SU-DHL-6 (cell line): Measurements from ENCODE around the gene IGFBP6.

ENCODE experiments used
- H2AFZ ChIP-seq: fragments of 200-600 bp; sonication (generic); 2 replicates; pipeline ENCODE4 v1.6.1; 2014; ENCODE audit warnings: low read depth, mild to moderate bottlenecking, moderate library complexity, mixed read lengths, antibody characterized with exemption, low read length; ENCODE audit not compliant: severe bottlenecking
- H3F3A ChIP-seq: fragments of 200-600 bp; shearing (Covaris generic); 2 replicates; pipeline ENCODE4 v1.6.0; 2016; ENCODE audit warnings: antibody characterized with exemption, mild to moderate bottlenecking; ENCODE audit not compliant: insufficient read depth
- H3K27ac ChIP-seq: fragments of 200-600 bp; sonication (generic); 2 replicates; pipeline ENCODE4 v1.5.1; 2016; ENCODE audit warnings: low read depth, mild to moderate bottlenecking, low read length, moderate library complexity, mixed read lengths
- H3K27me3 ChIP-seq: fragments of 200-600 bp; sonication (generic), shearing (Covaris generic); 2 replicates; pipeline ENCODE4 v1.6.0; 2014; ENCODE audit warnings: mild to moderate bottlenecking, low read length
- H3K36me3 ChIP-seq: fragments of 200-600 bp; sonication (generic); 2 replicates; pipeline ENCODE4 v1.6.1; 2014; ENCODE audit warnings: mild to moderate bottlenecking, low read length, mixed read lengths
- H3K4me2 ChIP-seq: fragments of 300-600, 200-600 bp; shearing (Covaris generic), sonication (generic); 2 replicates; pipeline ENCODE4 v1.6.0; 2014; ENCODE audit warnings: low read length, low read depth, mild to moderate bottlenecking; ENCODE audit not compliant: poor library complexity, severe bottlenecking
- H3K4me3 ChIP-seq: fragments of 200-600 bp; sonication (generic); 2 replicates; pipeline ENCODE4 v1.5.1; 2014; ENCODE audit warnings: antibody characterized with exemption, low read length, mild to moderate bottlenecking, mixed read lengths; ENCODE audit not compliant: insufficient read depth, poor library complexity, severe bottlenecking
- H3K79me2 ChIP-seq: fragments of 200-600 bp; sonication (generic); 2 replicates; pipeline ENCODE4 v1.6.1; 2014; ENCODE audit warnings: mild to moderate bottlenecking, low read length, moderate library complexity; ENCODE audit not compliant: insufficient read depth
- H3K9ac ChIP-seq: fragments of 200-600 bp; sonication (generic); 2 replicates; pipeline ENCODE4 v1.7.0; 2014; ENCODE audit warnings: mild to moderate bottlenecking, low read length
- H3K9me2 ChIP-seq: fragments of 200-600 bp; sonication (generic); replicated peaks from 2 replicates; pipeline ENCODE4 v1.6.1; 2014; ENCODE audit warnings: low read length; ENCODE audit not compliant: insufficient read depth
- H3K9me3 ChIP-seq: fragments of 200-600 bp; sonication (generic); 2 replicates; pipeline ENCODE4 v1.6.1; 2014; ENCODE audit warnings: low read length, mixed read lengths; ENCODE audit not compliant: insufficient read depth
- H4K20me1 ChIP-seq: fragments of 200-600 bp; sonication (generic); 2 replicates; pipeline ENCODE4 v1.6.1; 2014; ENCODE audit warnings: low read depth, mild to moderate bottlenecking, antibody characterized with exemption, low read length, moderate library complexity, mixed read lengths
- CTCF ChIP-seq: fragments of 200-600 bp; sonication (generic); IDR thresholded peaks from one replicate; pipeline ENCODE4 v1.5.1; 2017; ENCODE audit warnings: antibody characterized with exemption, mild to moderate bottlenecking, low read length, moderate library complexity; ENCODE audit not compliant: insufficient read depth, poor library complexity, severe bottlenecking
- EZH2phosphoT487 ChIP-seq: fragments of 200-600 bp; sonication (generic), shearing (Covaris generic); conservative IDR thresholded peaks from 2 replicates; pipeline ENCODE4 v1.6.1; 2018; ENCODE audit warnings: mild to moderate bottlenecking, antibody characterized with exemption, low read length, moderate library complexity, mixed read lengths

Gene IGFBP6

GRCh38 chr12:53115112-53115890 lies 17.8 kb downstream of the IGFBP6 start:
- Histone ChIP-seq H3K79me2 (no peaks in the 10 kb centered on the region), H4K20me1 (no peaks in the 10 kb centered on the region), H3K4me3 (no peak overlapping the region), H3F3A (no peaks in the 10 kb centered on the region), H3K9me3 (no peaks in the 10 kb centered on the region), H3K27me3 (no peaks in the 10 kb centered on the region), H3K36me3 (no peaks in the 10 kb centered on the region), H3K27ac (no peak overlapping the region), H3K9me2 (no peaks in the 10 kb centered on the region), H2AFZ (no peak overlapping the region), H3K4me2 (no peak overlapping the region), H3K9ac (no peak overlapping the region)
- TF ChIP-seq EZH2phosphoT487: no peak
- no peak for TF ChIP-seq CTCF

GRCh38 chr12:53115891-53116648 lies 18.6 kb downstream of the IGFBP6 start:
- TF ChIP-seq EZH2phosphoT487 (no peak), CTCF (no peak)
- Histone ChIP-seq H3K79me2 (no peaks in the 10 kb centered on the region), H3K9me2 (no peaks in the 10 kb centered on the region), H3K4me3 (no peak overlapping the region), H3K9me3 (no peaks in the 10 kb centered on the region), H2AFZ (no peak overlapping the region), H4K20me1 (no peaks in the 10 kb centered on the region), H3K4me2 (no peak overlapping the region), H3K27me3 (no peaks in the 10 kb centered on the region), H3F3A (no peaks in the 10 kb centered on the region), H3K27ac (no peak overlapping the region), H3K36me3 (no peaks in the 10 kb centered on the region), H3K9ac (no peak overlapping the region)

GRCh38 chr12:53118751-53119300 lies 21.4 kb downstream of the IGFBP6 start:
- H3F3A ChIP-seq: no peaks in the 10 kb centered on the region
- TF ChIP-seq EZH2phosphoT487 (no peak), CTCF (no peak)
- no peak overlapping the region for H2AFZ ChIP-seq
- no peaks in the 10 kb centered on the region for H3K79me2 ChIP-seq
- no peak overlapping the region for H3K27ac ChIP-seq
- H3K36me3 ChIP-seq: no peaks in the 10 kb centered on the region
- no peaks in the 10 kb centered on the region for H3K9me3 ChIP-seq
- no peaks in the 10 kb centered on the region for H4K20me1 ChIP-seq
- H3K27me3 ChIP-seq: no peaks in the 10 kb centered on the region
- H3K4me3 ChIP-seq: no peak overlapping the region
- no peak overlapping the region for H3K4me2 ChIP-seq
- H3K9ac ChIP-seq: no peak overlapping the region
- no peaks in the 10 kb centered on the region for H3K9me2 ChIP-seq
